ENCODE measurements around the gene ATG101. TPM values are rescaled to one million over a fixed set of nuclear protein-coding genes. Genes with fewer than 3 reads are reported as not detected.
"Not testable (repeated sequence)": the region's sequence is repeated elsewhere in the genome, so short reads cannot be mapped to it uniquely, and the experiment has no call there.

Gene ATG101
- polyA plus RNA-seq, 1 donor from 2014 or later, result 53.9 TPM

- H3K4me3 ChIP-seq (ENCODE audit: low read length); H3K36me3 ChIP-seq (ENCODE audit: insufficient read depth, low read length); H2AFZ ChIP-seq (ENCODE audit: low read depth, low read length); H3F3A ChIP-seq (ENCODE audit: insufficient read depth, low read length, poor library complexity, severe bottlenecking); H3K4me2 ChIP-seq (ENCODE audit: low read length); H3K27ac ChIP-seq (ENCODE audit: low read length); H3K79me2 ChIP-seq (replicated peaks; ENCODE audit: insufficient read depth, low read length); H3K9ac ChIP-seq (ENCODE audit: low read length); H3K9me3 ChIP-seq (ENCODE audit: low read length); H4K20me1 ChIP-seq (ENCODE audit: insufficient read depth); H3K9me2 ChIP-seq (ENCODE audit: insufficient read depth, low read length); H3K27me3 ChIP-seq (ENCODE audit: insufficient read depth, low read depth, low read length): not testable (repeated sequence)
Measured at GRCh38 chr12:52117806-52118475, 48.2 kb downstream of the ATG101 start.

- TF ChIP-seq RAD21 (conservative IDR thresholded peaks at IDR 0.05) (no peak), EZH2 (IDR thresholded peaks at IDR 0.05; ENCODE audit: borderline replicate concordance, insufficient read depth, low read length, poor library complexity, severe bottlenecking) (no peak), POLR2AphosphoS5 (IDR thresholded peaks at IDR 0.05) (no peak), REST (IDR thresholded peaks at IDR 0.05; ENCODE audit: borderline replicate concordance) (no peak), CTCF (IDR thresholded peaks at IDR 0.05; ENCODE audit: poor library complexity, severe bottlenecking) (no peak), SMC3 (conservative IDR thresholded peaks at IDR 0.05; ENCODE audit: poor library complexity) (no peak), MXI1 (conservative IDR thresholded peaks at IDR 0.05; ENCODE audit: poor library complexity, severe bottlenecking) (no peak), EP300 (conservative IDR thresholded peaks at IDR 0.05; ENCODE audit: poor library complexity, severe bottlenecking) (no peak)
- no peaks in the 10 kb centered on the region for H3K79me2 ChIP-seq (replicated peaks; ENCODE audit: insufficient read depth, low read length)
Measured at GRCh38 chr12:52119398-52120254, 49.8 kb downstream of the ATG101 start.

More at GRCh38 chr12:52119398-52120254, 49.8 kb downstream of the ATG101 start:
- H3K36me3 ChIP-seq (ENCODE audit: insufficient read depth, low read length), result no peaks in the 10 kb centered on the region
- no peak overlapping the region for H3K27ac ChIP-seq (ENCODE audit: low read length)
- no peak overlapping the region for H2AFZ ChIP-seq (ENCODE audit: low read depth, low read length)
- no peaks in the 10 kb centered on the region for H3F3A ChIP-seq (ENCODE audit: insufficient read depth, low read length, poor library complexity, severe bottlenecking)
- no peaks in the 10 kb centered on the region for H3K9me2 ChIP-seq (ENCODE audit: insufficient read depth, low read length)
- no peak overlapping the region for H3K4me3 ChIP-seq (ENCODE audit: low read length)
- no peak overlapping the region for H3K4me2 ChIP-seq (ENCODE audit: low read length)
- no peaks in the 10 kb centered on the region for H3K27me3 ChIP-seq (ENCODE audit: insufficient read depth, low read depth, low read length)
- no peaks in the 10 kb centered on the region for H4K20me1 ChIP-seq (ENCODE audit: insufficient read depth)
- H3K9ac ChIP-seq (ENCODE audit: low read length), result no peak overlapping the region
- no peaks in the 10 kb centered on the region for H3K9me3 ChIP-seq (ENCODE audit: low read length)

Data from neural cell (in vitro differentiated cells).